ENCODE measurements around the gene ITGB1.
"Not testable (repeated sequence)": the region's sequence is repeated elsewhere in the genome, so short reads cannot be mapped to it uniquely, and the experiment has no call there.

The ITGB1 gene

DNA sequence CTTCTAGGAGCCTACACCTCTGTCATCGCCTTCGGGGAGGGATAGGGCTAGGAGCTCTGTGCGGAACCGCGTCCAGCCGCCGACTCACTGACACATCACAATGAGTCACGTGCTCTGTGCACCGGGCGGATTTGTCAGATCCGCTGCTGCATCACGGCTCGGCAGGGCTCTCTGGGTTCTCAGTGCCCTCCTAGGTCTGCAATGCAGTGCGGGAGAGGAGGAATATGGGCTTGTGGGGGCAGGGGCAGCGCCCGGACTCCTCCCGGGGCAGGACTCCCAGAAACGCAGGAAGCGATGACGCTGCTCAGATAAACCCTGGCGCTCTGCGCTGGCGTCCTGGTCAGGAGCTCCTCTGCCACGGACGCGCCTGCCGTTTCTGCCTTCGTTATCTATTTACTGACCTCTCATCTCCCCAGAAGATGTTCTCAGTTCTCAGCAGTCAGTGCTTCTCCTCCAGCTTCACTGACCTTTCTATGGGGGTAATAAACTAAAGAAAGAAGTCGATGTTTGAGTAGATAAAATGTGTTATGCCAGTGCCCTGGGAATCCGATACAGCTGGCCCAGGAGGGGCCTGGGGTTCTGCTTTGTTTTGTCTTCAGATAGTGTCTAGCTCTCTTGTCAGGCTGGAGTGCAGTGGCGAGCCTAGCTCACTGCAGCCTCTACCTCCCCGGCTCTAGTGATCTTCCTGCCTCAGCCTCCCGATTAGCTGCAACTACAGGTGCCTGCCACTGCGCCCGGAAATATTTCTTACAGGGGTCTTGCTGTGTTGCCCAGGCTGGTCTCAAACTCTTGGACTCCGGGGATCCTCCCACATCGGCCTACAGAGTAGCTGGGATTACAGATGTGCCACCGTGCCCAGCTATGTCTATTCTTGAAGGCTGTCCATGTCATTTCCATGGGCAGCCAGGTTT, 22.8 kb upstream of the ITGB1 start:
- peak; percentile 84 for DNase-seq (ENCODE audit: low read depth)

DNA sequence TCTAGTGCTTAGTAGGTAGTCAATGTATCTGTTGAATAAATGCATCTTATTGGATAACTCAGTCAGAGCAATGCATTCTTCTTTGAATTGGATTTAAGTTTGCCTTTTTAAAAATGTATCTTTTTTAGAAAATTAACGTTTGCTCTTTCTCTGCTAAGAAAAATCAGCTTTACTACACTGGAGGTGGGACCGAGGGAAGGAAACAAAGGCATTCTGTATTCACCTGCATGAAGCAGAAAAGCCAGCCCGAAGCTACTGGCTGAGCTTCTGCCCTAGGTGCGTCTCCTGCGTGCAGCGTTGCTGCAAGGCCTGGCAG, 22.2 kb upstream of the ITGB1 start:
- DNase-seq (ENCODE audit: low read depth) = no peak

DNA sequence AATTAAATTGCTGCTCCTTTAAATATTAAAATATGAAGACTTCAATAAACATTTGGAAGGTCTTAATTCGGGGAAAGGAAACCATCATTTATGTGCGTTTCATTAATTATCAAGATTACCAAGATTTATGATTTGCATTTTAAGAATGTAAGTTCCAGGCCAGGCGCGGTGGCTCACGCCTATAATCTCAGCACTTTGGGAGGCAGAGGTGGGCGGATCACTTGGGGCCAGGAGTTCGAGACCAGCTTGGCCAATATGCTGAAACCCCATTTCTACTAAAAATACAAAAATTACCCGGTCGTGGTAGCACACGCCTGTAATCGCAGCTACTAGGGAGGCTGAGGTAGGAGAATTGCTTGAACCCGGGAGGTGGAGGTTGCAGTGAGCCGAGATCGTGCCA, 21.7 kb upstream of the ITGB1 start:
- not testable (repeated sequence) for DNase-seq (ENCODE audit: low read depth)

DNA sequence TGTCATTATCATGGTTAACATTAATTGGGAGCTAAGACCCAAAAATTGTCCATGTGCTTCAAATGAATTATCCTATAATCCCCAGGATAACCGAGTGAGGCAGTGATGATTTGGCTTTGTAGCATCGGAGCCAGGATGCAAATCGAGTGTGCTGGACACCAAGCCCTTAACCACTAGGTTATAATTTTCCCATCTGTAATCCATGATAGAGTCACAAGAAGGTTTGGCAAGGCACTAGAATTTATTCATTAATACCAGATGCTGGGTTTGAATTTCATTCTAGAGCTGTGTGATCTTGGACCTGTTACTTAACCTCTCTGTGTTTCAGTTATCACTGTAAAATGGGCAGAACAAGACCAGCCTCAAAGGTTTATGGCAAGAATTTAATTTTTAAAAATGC, 21.0 kb upstream of the ITGB1 start:
- DNase-seq (ENCODE audit: low read depth) = no peak

DNA sequence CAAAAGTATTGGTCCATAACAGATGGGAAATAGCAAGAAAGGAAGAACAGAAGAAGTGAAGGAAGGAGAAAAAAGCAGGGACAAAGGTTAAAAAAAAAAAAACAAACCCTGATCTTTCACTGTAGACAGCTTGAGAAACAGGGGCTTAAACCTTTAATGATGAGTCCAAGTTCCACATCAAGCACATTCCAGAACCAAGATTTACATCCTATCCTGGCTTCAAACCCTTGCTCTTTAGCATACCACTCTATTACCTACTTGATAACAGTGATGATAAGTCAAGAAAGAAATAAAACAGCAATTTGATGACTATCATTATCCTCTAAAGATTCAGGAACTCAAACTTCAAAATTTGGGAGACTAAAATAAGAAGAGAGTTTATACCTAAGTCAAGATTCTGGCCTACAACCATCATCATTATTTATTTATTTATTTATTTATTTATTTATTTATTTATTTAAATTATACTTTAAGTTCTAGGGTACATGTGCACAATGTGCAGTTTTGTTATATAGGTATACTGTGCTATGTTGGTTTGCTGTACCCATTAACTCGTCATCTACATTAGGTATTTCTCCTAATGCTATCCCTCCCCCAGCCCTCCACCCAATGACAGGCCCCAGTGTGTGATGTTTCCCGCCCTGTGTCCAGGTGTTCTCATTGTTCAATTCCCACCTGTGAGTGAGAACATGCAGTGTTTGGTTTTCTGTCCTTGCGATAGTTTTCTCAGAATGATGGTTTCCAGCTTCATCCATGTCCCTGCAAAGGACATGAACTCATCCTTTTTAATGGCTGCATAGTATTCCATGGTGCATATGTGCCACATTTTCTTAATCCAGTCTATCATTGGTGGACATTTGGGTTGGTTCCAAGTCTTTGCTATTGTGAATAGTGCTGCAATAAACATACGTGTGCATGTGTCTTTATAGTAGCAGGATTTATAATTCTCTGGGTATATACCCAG, 20.1 kb upstream of the ITGB1 start:
- DNase-seq (ENCODE audit: low read depth) = not testable (repeated sequence)

- no peak for DNase-seq (ENCODE audit: low read depth)
These were observed 18.3 kb upstream of the ITGB1 start for GRCh38 chr10:32976338-32976737.

DNA sequence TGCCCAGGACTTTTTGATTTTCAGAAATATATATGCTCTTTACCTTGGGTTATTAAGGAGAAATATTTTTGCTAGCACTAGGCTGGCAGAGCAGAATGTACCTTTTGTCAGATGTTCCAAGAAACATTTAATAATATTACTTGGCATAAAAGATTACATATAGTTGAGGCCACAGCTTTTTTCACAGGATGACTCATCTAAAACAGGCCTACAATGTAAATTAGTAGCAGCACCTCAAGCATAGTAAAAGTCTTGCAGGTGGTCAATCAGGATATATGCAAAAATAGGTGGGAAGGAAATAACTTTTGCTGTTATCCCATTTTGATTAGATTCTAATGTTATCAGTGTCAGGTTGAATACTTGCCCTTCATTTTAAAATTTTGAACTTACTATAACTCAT, 14.9 kb upstream of the ITGB1 start:
- no peak for DNase-seq (ENCODE audit: low read depth)

GRCh38 chr10:32972460-32972859, 14.4 kb upstream of the ITGB1 start:
- no peak for DNase-seq (ENCODE audit: low read depth)

DNA sequence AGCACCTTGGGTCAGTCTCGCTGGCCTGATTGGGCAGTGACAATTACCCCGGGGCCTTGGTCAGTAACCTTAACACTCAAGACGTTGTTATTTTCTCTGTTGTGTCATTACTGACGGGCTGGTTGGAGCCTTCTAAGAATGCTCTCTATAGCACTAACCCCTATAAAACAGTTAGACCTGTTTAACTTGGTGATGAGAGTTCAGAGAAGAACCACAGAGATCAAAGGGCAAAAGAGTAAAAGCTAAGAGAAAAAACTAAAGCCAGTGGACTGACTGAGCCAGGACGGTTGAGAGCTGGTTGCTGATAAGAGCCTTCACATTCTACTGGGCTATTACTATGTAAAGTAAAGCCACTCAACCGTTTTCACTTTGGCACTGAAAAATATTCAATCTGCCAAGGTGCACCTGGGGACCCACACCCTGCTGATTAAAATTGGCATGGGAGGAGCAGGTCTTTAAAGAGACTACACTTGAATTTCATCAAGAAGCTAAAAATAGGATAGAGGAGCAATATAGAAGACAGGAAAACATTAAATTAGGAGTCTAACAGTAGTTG, 13.6 kb upstream of the ITGB1 start:
- no peak for DNase-seq (ENCODE audit: low read depth)

- no peak for DNase-seq (ENCODE audit: low read depth)
These were observed 12.9 kb upstream of the ITGB1 start for GRCh38 chr10:32970910-32971309.

DNA sequence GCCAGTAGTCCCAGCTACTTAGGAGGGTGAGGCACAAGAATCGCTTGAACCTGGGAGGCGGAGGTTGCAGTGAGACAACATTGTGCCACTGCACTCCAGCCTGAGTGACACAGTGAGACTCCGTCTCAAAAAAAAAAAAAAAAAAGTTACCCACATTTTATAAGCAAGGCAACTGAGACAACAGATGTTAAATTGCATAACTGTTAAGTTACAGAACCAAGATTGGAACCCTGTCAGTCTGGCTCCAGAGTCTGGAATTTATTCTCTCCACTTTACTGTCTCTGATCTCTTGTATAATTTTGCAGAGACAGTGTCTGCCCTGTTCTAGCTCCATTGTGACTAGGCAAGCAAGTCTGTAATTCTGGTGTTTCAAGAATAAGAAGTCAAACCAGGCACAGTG, 6.2 kb upstream of the ITGB1 start:
- DNase-seq (ENCODE audit: low read depth) = no peak

GRCh38 chr10:32963096-32963495, 5.1 kb upstream of the ITGB1 start:
- DNase-seq (ENCODE audit: low read depth) = no peak

- DNase-seq (ENCODE audit: low read depth) = no peak
These were observed 4.5 kb upstream of the ITGB1 start for GRCh38 chr10:32962521-32962920.

DNA sequence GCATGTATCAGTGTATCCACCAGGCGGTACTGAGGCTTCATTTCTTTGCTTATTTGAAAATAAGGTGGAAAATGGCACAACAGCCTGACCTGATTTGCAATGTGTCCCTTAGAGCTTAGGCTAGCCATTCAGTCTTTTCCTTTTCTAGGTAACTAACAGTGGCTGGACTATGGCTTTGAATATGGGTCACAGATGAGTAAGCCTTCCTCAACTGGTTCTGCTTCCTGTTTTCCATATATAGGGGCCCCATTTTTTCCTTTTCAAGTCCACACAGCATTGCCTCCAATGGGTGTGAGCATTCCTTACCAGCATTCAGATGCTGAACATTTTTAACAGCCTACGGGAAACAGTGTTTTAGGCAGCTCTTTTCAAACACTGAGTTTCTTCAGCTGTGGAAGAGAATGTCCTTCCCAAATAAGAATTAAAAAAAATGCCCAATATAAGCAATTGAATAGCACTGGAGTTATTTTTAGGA, 3.9 kb upstream of the ITGB1 start:
- DNase-seq (ENCODE audit: low read depth) = no peak

GRCh38 chr10:32961343-32961894, 3.4 kb upstream of the ITGB1 start:
- no peak for DNase-seq (ENCODE audit: low read depth)

DNA sequence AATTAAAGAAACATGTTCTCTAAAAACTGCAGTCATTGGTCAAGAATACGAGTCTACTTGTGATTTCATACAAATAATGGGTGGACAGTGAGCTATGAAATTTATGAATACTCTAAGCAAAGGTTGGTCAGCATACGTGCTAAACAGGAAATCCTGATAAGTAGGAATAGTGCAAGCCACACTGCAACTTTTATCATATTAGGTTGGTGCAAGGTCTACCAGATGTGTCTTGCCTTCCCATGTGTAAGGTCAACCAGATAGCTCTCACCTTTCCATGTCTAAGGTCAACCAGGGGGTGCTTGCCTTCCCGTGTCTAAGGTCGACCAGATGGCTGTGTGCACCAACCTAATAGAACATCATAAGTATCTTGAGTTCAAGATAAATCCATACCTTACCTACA, 2.0 kb upstream of the ITGB1 start:
- DNase-seq (ENCODE audit: low read depth) = no peak

GRCh38 chr10:32959006-32959920, 1.2 kb upstream of the ITGB1 start:
- no peak for DNase-seq (ENCODE audit: low read depth)

GRCh38 chr10:32957341-32958084, 517 bp downstream of the ITGB1 start:
- DNase-seq (ENCODE audit: low read depth) = no peak

GRCh38 chr10:32956365-32957197, 1.4 kb downstream of the ITGB1 start:
- no peak for DNase-seq (ENCODE audit: low read depth)

- DNase-seq (ENCODE audit: low read depth) = no peak
These were observed 2.2 kb downstream of the ITGB1 start for GRCh38 chr10:32955790-32956189.
